ENCODE measurements around the gene ATG16L2. TPM values are rescaled to one million over a fixed set of nuclear protein-coding genes. Genes with fewer than 3 reads are reported as not detected.

The ATG16L2 gene
- total and polyA plus RNA-seq, 2 of the 4 experiments (the other 2 are of a cell fraction): 1.3 to 12.7 TPM

GRCh38 chr11:72779495-72780128 lies 34.6 kb upstream of the ATG16L2 start:
- dilution Hi-C loops (cut with HindIII; ENCODE audit: low sequenced_read_pairs, unreplicated experiment): no loop called here
- Histone ChIP-seq H3K27ac (ENCODE audit: insufficient read depth, low read length) (no peak overlapping the region), H4K91ac (ENCODE audit: insufficient read depth, low read depth, low read length) (no peak overlapping the region), H3K56ac (ENCODE audit: extremely low read depth, insufficient read depth, low read length) (no peak overlapping the region), H3K23ac (ENCODE audit: low read depth, low read length) (no peak overlapping the region), H3K4me3 (ENCODE audit: insufficient read depth, low read depth, low read length) (no peak overlapping the region), H3K9me3 (ENCODE audit: control insufficient read depth, insufficient read depth, low read length) (no peaks in the 10 kb centered on the region), H3K4me2 (ENCODE audit: low read depth, low read length) (no peak overlapping the region), H3K18ac (ENCODE audit: low read depth, low read length) (no peak overlapping the region), H3K4ac (ENCODE audit: low read depth, low read length) (no peak overlapping the region), H4K20me1 (ENCODE audit: insufficient read depth, low read length) (no peaks in the 10 kb centered on the region), H3K27me3 (ENCODE audit: control insufficient read depth, insufficient read depth, low read length) (peaks cover 4% of the 10 kb centered on the region; the same call in 1 of the 2 replicates), H2BK20ac (ENCODE audit: low read depth, low read length) (no peak overlapping the region), H2BK120ac (ENCODE audit: low read depth, low read length) (no peak overlapping the region), H3K9ac (ENCODE audit: low read depth, low read length) (no peak overlapping the region), H3K79me1 (ENCODE audit: low read depth in 1 of 2, low read length in 2 of 2) (no peaks in the 10 kb centered on the region), H2BK15ac (ENCODE audit: low read depth, low read length) (no peak overlapping the region), H3K36me3 (ENCODE audit: control insufficient read depth, insufficient read depth, low read length) (no peaks in the 10 kb centered on the region), H3K4me1 (ENCODE audit: control insufficient read depth, insufficient read depth, low read length) (peaks cover 6% of the 10 kb centered on the region), H2AFZ (replicated peaks; ENCODE audit: low read length, poor library complexity) (no peak overlapping the region), H4K8ac (ENCODE audit: low read depth in 2 of 2, low read length in 2 of 2) (no peak overlapping the region), H2AK5ac (ENCODE audit: low read depth, low read length) (peak overlapping the region; percentile 33; the same call in 1 of the 2 replicates), H2AK9ac (replicated peaks; ENCODE audit: low read depth, low read length, poor library complexity) (no peak overlapping the region), H2BK5ac (ENCODE audit: low read depth, low read length, poor library complexity, severe bottlenecking) (no peak overlapping the region), H3K14ac (replicated peaks; ENCODE audit: low read depth, low read length) (no peak overlapping the region), H4K5ac (ENCODE audit: low read depth, low read length) (no peak overlapping the region), H3K9me1 (ENCODE audit: insufficient read depth, low read length) (no peaks in the 10 kb centered on the region)
- intact Hi-C loops (cut with micrococcal nuclease): no loop called here
- TF ChIP-seq CHD1 (IDR thresholded peaks at IDR 0.05; ENCODE audit: low read depth, low read length): no peak
- TF ChIP-seq MXI1 (IDR thresholded peaks at IDR 0.05; ENCODE audit: borderline replicate concordance, low read depth, low read length): no peak
- TF ChIP-seq RFX5 (IDR thresholded peaks at IDR 0.05; ENCODE audit: low read depth, low read length): no peak
- TF ChIP-seq MAZ (IDR thresholded peaks at IDR 0.05; ENCODE audit: borderline replicate concordance, low read depth, low read length): no peak
- no peak for TF ChIP-seq SMC3 (IDR thresholded peaks at IDR 0.05; ENCODE audit: low read depth, low read length)
- no peak for TF ChIP-seq ELK1 (IDR thresholded peaks at IDR 0.05; ENCODE audit: borderline replicate concordance, low read depth, low read length)
- no peak for TF ChIP-seq POLR2A (IDR thresholded peaks at IDR 0.05; ENCODE audit: low read depth, low read length)
- no peak for TF ChIP-seq USF2 (IDR thresholded peaks at IDR 0.05; ENCODE audit: low read depth, low read length)
- TF ChIP-seq MAFK (IDR thresholded peaks at IDR 0.05; ENCODE audit: low read depth, low read length): no peak
- TF ChIP-seq BHLHE40 (IDR thresholded peaks at IDR 0.05; ENCODE audit: low read depth, low read length): no peak
- TF ChIP-seq CTCF (conservative IDR thresholded peaks at IDR 0.05; ENCODE audit: low read depth, low read length): no peak
- no TSS peak for BruUV-seq (replicated peaks)
- ChIA-PET POLR2A (ENCODE audit: unreplicated experiment) (no interaction called here), CTCF (no interaction called here)
- DNase-seq: no peak
- 60% methylated on average over 1 of the region's 4 CpGs; no CpG with 5 or more reads in 1 of the 2 experiments for WGBS, 2 experiments (ENCODE audit: extremely low coverage in 2 of 2, insufficient read length in 1 of 2)
- in situ Hi-C loops (cut with MboI; ENCODE audit: low sequenced_read_pairs): no loop called here
- no peak for ATAC-seq (ENCODE audit: low read depth)

Measured in IMR-90 (cell line).